Muscle of leg (tissue), 11 donors: Measurements from ENCODE around the gene PPP1R1A. TPM values are rescaled to one million over a fixed set of nuclear protein-coding genes. Genes with fewer than 3 reads are reported as not detected.

ENCODE experiments used
- DNase-seq: peaks from one replicate; pipeline ENCODE4 v3.0.0; 2013
- H3K27ac ChIP-seq: one replicate; pipeline ENCODE4 v1.5.1; 2013; ENCODE audit warnings: mild to moderate bottlenecking, low read length, control low read depth
- H3K27me3 ChIP-seq: one replicate; pipeline ENCODE4 v1.6.1; 2013; ENCODE audit warnings: low read length; ENCODE audit not compliant: control insufficient read depth, insufficient read depth
- H3K36me3 ChIP-seq: one replicate; pipeline ENCODE4 v1.6.1; 2013; ENCODE audit warnings: low read length; ENCODE audit not compliant: control insufficient read depth, insufficient read depth
- H3K4me1 ChIP-seq: one replicate; pipeline ENCODE4 v1.6.1; 2013; ENCODE audit warnings: low read length; ENCODE audit not compliant: control insufficient read depth, insufficient read depth
- H3K4me3 ChIP-seq: one replicate; pipeline ENCODE4 v1.5.1; 2013; ENCODE audit warnings: low read length, control low read depth
- H3K9me3 ChIP-seq: replicated peaks from 2 replicates; pipeline ENCODE4 v1.6.1; 2013; ENCODE audit warnings: low read depth, low read length; ENCODE audit not compliant: control insufficient read depth
- WGBS: methylation state at CpG from one replicate; pipeline ENCODE4 v1.1.5; 2013; ENCODE audit warnings: missing lambda C conversion rate; ENCODE audit not compliant: insufficient coverage; 5-methylcytosine and 5-hydroxymethylcytosine counted together
- polyA plus RNA-seq, 8 donors: library from polyadenylated mRNA; unstranded; fragments of 120-200 nt; gene quantifications; one replicate each; pipeline versions ENCODE4 v1.2.1 to v1.2.3, GENCODE V29; 2013; ENCODE audit warnings: inconsistent platforms in 1 of 8, low replicate concordance in 1 of 8; ENCODE audit not compliant: insufficient read length in 8 of 8, insufficient read depth in 1 of 8
- total RNA-seq: library from RNA; stranded (reverse); fragments of 120-200 nt; gene quantifications from one replicate; pipeline ENCODE4 v1.2.4, GENCODE V29; 2013

Gene PPP1R1A
- total and polyA plus RNA-seq, 9 donors = 17.6 to 64.6 (median 44.2) TPM

- WGBS = 67% methylated on average over 1 of the region's 4 CpGs
- Histone ChIP-seq H3K4me1 (no peaks in the 10 kb centered on the region), H3K4me3 (no peak overlapping the region), H3K36me3 (no peaks in the 10 kb centered on the region), H3K27ac (no peak overlapping the region), H3K27me3 (no peaks in the 10 kb centered on the region), H3K9me3 (no peaks in the 10 kb centered on the region)
- DNase-seq = no peak
Measured at GRCh38 chr12:54604436-54604835, 16.0 kb upstream of the PPP1R1A start.

GRCh38 chr12:54603872-54604271 lies 15.4 kb upstream of the PPP1R1A start:
- WGBS = 88% methylated on average over 2 of the region's 5 CpGs
- no peak for DNase-seq
- Histone ChIP-seq H3K4me3 (no peak overlapping the region), H3K27ac (no peak overlapping the region), H3K9me3 (no peaks in the 10 kb centered on the region), H3K27me3 (no peaks in the 10 kb centered on the region), H3K36me3 (no peaks in the 10 kb centered on the region), H3K4me1 (no peaks in the 10 kb centered on the region)

- Histone ChIP-seq H3K27ac (no peak overlapping the region), H3K36me3 (no peaks in the 10 kb centered on the region), H3K4me1 (no peaks in the 10 kb centered on the region), H3K9me3 (no peaks in the 10 kb centered on the region), H3K4me3 (no peak overlapping the region), H3K27me3 (no peaks in the 10 kb centered on the region)
- WGBS = 0% methylated on average over 4 of the region's 8 CpGs
- peak; percentile 78 for DNase-seq
Measured at GRCh38 chr12:54603173-54603814, 14.8 kb upstream of the PPP1R1A start.

- no peaks in the 10 kb centered on the region for H3K9me3 ChIP-seq
- 0% methylated on average over 1 of the region's 2 CpGs for WGBS
Measured at GRCh38 chr12:54602661-54603060, 14.2 kb upstream of the PPP1R1A start.

GRCh38 chr12:54601841-54602240 lies 13.4 kb upstream of the PPP1R1A start:
- Histone ChIP-seq H3K9me3 (no peaks in the 10 kb centered on the region), H3K27me3 (no peaks in the 10 kb centered on the region), H3K27ac (no peak overlapping the region), H3K4me3 (no peak overlapping the region), H3K36me3 (no peaks in the 10 kb centered on the region), H3K4me1 (no peaks in the 10 kb centered on the region)
- no peak for DNase-seq
- 38% methylated on average over 4 of the region's 4 CpGs for WGBS

More at GRCh38 chr12:54602661-54603060, 14.2 kb upstream of the PPP1R1A start:
- Histone ChIP-seq H3K27ac (no peak overlapping the region), H3K36me3 (no peaks in the 10 kb centered on the region), H3K27me3 (no peaks in the 10 kb centered on the region), H3K4me3 (no peak overlapping the region), H3K4me1 (no peaks in the 10 kb centered on the region)
- no peak for DNase-seq

- Histone ChIP-seq H3K4me3 (no peak overlapping the region), H3K4me1 (no peaks in the 10 kb centered on the region), H3K27me3 (no peaks in the 10 kb centered on the region), H3K9me3 (no peaks in the 10 kb centered on the region), H3K27ac (no peak overlapping the region), H3K36me3 (no peaks in the 10 kb centered on the region)
- DNase-seq = no peak
- WGBS = 69% methylated on average over 5 of the region's 5 CpGs
Measured at GRCh38 chr12:54598970-54599369, 10.5 kb upstream of the PPP1R1A start.

GRCh38 chr12:54596526-54596946 lies 8.1 kb upstream of the PPP1R1A start:
- 44% methylated on average over 2 of the region's 3 CpGs for WGBS
- no peak overlapping the region for H3K27ac ChIP-seq
- no peaks in the 10 kb centered on the region for H3K9me3 ChIP-seq
- H3K27me3 ChIP-seq = peaks cover 4% of the 10 kb centered on the region
- H3K36me3 ChIP-seq = no peaks in the 10 kb centered on the region
- no peaks in the 10 kb centered on the region for H3K4me1 ChIP-seq
- peak; percentile 76 for DNase-seq
- H3K4me3 ChIP-seq = no peak overlapping the region

- Histone ChIP-seq H3K9me3 (no peaks in the 10 kb centered on the region), H3K4me1 (peaks cover 4% of the 10 kb centered on the region), H3K4me3 (no peak overlapping the region), H3K27me3 (peaks cover 10% of the 10 kb centered on the region), H3K36me3 (no peaks in the 10 kb centered on the region), H3K27ac (no peak overlapping the region)
- no peak for DNase-seq
- WGBS = no CpG with 5 or more reads among the region's 3 CpGs
Measured at GRCh38 chr12:54595471-54595870, 7.0 kb upstream of the PPP1R1A start.

- H3K36me3 ChIP-seq = no peaks in the 10 kb centered on the region
- DNase-seq = no peak
- H3K27me3 ChIP-seq = peaks cover 25% of the 10 kb centered on the region
- 60% methylated on average over 1 of the region's 5 CpGs for WGBS
- peaks cover 9% of the 10 kb centered on the region for H3K4me1 ChIP-seq
- H3K9me3 ChIP-seq = no peaks in the 10 kb centered on the region
- H3K27ac ChIP-seq = no peak overlapping the region
- no peak overlapping the region for H3K4me3 ChIP-seq
Measured at GRCh38 chr12:54593725-54594124, 5.3 kb upstream of the PPP1R1A start.

GRCh38 chr12:54593135-54593534 lies 4.7 kb upstream of the PPP1R1A start:
- WGBS = 56% methylated on average over 3 of the region's 4 CpGs
- peaks cover 12% of the 10 kb centered on the region for H3K4me1 ChIP-seq
- DNase-seq = no peak
- no peaks in the 10 kb centered on the region for H3K9me3 ChIP-seq
- H3K27me3 ChIP-seq = peaks cover 28% of the 10 kb centered on the region
- H3K36me3 ChIP-seq = no peaks in the 10 kb centered on the region
- no peak overlapping the region for H3K27ac ChIP-seq
- H3K4me3 ChIP-seq = no peak overlapping the region

GRCh38 chr12:54592316-54592715 lies 3.9 kb upstream of the PPP1R1A start:
- Histone ChIP-seq H3K27ac (no peak overlapping the region), H3K36me3 (no peaks in the 10 kb centered on the region), H3K9me3 (no peaks in the 10 kb centered on the region), H3K27me3 (peaks cover 36% of the 10 kb centered on the region), H3K4me3 (no peak overlapping the region), H3K4me1 (peaks cover 20% of the 10 kb centered on the region)
- DNase-seq = no peak
- 63% methylated on average over 2 of the region's 2 CpGs for WGBS
